Activated T-cell treated with anti-CD3 and anti-CD28 coated beads for 4 hours (primary cell): ENCODE measurements around the gene P2RX6.
"Not testable (repeated sequence)": the region's sequence is repeated elsewhere in the genome, so short reads cannot be mapped to it uniquely, and the experiment has no call there.

Experiments used
- DNase-seq: peaks from one replicate; pipeline ENCODE4 v3.0.0-alpha.2; 2020

Gene P2RX6

DNA sequence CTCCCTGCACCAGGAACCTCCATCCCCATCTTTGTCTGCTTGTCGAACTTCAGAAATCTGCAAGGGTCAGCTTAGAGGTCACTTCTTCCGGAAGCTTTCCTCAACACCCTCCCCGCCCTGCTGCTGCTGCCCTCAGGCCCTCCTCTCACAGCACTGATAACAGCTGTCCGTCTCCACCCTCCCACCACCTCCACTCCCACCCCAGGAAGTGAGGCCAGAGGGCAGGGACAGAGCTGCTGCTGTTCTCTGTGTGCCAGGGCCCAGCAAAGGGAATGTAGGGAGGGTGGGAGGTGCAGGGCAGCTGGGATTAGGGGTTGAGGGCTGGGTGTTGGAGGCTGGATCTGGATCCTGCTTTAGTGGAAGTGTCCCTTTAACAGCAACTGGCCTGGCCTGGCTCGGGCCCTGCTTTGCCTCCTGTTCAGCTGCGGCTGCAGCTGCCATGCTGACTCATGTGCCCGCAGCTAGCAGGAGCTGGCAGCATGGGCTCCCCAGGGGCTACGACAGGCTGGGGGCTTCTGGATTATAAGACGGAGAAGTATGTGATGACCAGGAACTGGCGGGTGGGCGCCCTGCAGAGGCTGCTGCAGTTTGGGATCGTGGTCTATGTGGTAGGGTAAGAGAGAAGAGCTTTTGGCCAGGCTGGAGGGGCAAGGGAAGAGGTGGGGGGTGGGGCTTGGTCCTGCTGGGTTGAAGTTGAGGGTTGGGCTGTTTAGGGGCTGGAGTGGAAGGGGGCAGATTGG is at the start of gene P2RX6:
TSS of gene P2RX6 (plus strand) at position 440 of the 740 bp plus-strand sequence. CDS start at position 450, 10 bp downstream.
- no peak for DNase-seq

DNA sequence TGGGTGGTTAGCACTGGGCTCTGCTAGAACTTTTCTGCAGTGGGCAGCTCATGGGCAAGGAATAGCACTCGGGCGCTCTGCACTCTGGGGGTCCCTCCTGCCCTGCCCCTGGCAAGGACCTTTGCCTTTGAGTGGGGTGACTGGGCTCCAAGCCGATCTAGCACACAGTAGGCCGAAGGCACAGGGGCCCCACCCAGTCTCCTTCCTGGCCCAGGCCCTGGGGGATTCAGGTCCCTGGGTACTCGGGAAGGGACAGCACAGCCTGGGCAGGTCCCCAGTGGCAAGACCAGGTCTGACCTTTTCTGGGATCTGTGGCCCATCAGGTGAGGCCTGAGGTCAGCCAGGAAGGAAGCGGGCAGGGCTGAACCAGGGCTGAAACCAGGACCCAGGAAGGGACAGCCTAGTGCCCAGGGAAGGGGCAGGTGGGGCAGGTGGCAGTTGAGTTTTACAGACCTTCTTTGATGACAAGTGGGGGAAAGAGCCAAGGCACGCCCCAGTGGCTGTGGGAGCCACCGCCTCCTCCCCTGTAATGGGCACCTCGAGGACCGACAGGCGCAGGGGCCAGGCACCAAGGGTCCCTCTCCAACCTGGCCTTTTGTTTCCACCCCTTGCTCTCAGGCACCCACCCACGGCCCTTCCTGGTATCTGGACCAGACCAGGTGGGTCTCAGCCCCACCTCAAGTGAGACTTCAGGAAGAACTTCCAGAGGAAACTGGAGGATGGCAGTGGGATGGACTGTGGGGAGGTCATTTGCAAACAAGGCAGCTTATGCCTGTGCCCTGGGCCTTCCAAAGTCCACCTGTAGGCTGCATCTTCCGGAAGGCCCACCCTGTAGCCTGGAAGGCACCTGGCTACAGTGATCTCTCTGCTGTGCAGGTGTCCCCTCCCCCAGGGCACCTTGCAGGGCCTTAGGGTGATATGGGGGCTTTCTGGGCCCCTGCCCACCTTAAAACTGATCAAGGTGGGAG is 48.8 kb upstream of the P2RX6 start:
- no peak for DNase-seq

DNA sequence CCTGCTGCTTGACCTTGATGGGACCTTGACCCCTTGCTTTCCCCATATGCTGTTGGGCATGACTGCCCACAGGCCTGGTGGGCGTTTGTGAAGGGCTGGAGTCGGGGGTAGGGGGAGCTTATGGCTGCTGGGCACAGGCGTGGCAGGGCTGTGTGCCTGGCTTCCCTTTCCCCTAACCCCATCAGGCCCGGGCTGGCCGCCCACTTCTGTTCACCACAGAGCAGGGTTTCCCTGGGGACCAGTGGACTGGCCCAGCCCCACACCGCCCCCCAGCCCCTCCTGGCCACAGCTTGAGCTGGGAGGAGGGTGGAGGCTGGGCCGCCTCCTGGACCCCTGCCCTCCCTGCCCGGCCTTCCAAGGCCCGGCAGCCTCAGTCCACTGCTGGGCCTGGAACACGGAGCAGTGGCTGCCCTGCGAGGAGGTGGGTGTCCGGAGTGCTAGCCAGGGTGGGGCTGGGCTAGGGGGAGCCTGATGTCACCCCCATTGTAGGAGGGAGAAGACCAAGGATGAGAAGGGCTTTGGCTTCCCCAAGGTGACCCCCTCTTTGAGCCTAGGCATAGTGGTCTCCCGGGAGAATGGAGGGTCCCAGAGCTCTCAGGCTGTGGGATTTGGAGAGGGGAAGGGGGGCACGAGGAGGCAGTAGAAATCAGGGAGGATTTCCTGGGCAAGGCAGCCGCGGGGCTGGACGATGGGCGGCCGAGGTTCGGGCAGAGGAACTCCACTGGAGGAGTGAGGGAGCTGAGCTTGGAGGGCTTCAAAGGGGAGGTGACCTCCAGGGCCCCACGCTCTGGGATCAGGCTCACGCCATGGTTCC is 47.9 kb upstream of the P2RX6 start, which contains the start of gene AIFM3:
TSS of gene AIFM3 (plus strand) at position 373 of the 814 bp plus-strand sequence. CDS start 690 bp downstream, outside the sequence.
- DNase-seq = no peak

DNA sequence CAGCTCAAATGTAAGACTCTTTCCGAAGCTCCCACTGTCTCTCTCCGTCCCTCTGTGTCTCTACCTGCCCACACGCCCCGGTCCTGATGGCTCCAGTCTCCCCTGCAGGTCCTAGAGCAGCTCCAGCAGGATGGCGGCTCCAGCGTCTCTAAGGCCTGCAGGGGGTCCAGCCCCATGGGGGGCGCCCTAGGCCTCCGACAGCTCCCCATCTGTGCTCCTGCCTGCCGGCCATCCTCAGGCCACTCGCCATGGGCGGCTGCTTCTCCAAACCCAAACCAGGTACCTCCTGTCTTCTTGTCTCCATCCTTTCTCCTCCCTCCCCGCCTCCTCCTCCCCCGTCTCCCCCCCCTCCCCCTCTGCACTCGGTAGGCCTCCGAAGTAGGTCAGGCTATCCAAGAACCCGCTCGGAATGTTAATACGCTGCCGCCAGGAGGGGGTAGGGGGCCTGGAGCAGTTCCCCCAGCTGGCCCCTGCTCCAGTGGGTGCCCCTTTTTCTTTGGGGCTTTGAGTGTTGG is 47.2 kb upstream of the P2RX6 start:
- no peak for DNase-seq

DNA sequence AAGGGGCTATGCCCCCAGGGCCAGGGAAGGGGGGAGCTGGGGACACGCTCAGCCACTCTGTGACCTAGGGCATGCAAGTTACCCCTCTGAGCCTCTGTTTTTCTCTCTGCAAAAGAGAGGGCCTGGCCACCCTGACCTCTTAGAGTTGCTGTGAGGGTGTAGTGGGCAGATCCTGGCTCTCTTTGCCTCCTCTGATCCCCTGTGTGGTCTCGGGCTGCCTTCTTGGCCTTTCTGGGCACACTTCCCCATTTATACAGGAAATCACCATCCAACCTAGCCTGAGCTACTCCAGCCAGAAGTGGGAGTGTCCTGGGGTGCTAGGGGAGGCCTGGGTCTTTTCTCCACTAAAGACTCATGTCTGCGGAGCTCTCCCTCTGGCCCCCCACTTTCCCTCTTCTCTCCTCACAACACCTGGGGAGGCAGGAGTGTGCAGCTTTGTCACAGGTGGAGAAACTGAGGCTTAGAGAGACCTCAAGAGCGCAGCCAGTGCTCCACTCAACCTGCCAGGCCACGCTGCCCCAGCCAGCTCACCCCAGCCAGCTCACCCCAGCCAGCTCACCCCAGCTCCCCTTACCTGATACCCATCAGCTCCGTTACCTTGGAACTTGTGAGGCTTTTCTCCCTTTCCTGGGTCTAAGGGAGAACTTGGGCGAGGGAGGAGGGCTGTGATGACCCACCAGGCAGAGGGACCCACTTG is 46.5 kb upstream of the P2RX6 start:
- DNase-seq = no peak

DNA sequence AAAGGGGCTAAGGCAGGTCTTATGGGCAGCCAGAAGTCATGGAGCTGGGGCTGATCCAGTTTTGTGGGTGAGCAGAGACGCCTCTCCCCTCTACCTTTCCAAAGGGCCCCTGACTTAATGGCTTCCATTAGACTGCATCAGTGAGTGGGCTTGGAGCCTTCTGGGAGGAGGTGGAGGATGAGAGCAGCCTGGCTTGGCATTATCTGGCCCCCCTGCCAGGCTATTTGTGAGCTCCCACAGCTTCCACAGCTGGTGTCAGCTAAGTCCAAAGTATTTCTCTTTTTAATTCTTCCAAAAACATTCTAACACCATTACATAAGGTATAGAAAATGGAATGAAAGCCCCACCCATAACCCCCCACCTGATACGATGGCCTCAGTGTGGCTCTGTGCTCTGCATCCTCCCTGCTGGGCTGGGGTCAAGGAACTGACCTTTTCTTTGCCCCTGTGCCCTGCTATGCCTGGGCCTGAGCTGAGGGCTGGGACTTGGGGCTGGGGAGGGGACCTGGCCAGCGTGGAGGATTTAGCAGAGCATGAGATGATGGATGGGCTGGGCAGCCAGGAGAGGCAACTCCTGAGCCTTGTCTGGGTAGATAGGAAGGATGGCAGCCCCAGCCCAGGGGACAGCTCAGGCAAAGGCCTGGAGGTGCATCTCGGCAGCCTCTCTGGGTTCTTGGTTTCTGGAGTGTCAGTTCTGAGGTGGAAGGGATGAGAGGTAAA is 43.9 kb upstream of the P2RX6 start:
- DNase-seq = no peak

DNA sequence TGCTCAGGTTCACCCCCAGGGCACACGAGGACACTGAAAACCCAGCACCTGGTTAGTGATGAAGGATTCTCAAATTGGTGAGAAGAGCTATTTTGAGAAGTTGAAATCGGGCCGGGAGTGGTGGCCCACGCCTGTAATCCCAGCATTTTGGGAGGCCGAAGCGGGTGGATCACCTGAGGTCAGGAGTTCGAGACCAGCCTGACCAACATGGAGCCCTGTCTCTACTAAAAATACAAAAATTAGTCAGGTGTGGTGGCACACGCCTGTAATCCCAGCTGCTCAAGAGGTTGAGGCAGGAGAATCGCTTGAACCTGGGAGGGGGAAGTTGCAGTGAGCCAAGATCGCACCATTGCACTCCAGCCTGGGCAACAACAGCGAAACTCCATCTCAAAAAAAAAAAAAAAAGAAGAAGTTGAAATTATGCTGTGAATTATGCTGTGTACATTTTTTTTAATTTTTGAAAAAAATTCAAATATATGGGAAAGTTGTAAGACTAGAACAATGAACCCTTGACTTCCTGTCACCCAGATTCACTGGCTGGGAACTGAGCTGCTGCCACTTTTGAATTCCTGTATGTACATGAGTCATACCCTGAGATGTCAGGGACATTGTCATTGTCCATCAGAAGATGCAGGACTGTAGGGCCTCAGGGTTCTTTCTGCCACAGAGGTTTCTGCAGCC is 42.8 kb upstream of the P2RX6 start:
- not testable (repeated sequence) for DNase-seq

DNA sequence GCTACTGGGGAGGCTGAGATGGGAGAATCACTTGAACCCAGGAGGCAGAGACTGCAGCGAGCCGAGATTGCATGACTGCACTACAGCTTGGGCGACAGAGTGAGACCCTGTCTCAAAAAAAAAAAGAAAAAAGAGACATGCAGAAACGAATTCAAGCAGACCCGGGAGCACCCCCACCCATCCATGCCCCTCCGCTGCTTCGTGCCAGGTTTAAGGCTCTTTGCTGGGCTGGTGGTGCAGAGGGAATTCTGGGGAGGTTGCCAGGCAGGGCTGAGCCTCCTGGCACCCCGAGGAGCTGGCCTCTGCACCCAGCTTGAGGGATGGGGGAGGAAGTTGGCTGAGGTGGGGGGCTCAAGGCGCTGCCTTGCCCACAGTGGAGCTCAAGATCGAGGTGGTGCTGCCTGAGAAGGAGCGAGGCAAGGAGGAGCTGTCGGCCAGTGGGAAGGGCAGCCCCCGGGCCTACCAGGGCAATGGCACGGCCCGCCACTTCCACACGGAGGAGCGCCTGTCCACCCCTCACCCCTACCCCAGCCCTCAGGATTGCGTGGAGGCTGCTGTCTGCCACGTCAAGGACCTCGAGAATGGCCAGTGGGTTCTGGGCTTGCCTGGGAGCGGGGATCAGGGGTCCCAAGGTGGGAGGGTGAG is 41.9 kb upstream of the P2RX6 start:
- no peak for DNase-seq

DNA sequence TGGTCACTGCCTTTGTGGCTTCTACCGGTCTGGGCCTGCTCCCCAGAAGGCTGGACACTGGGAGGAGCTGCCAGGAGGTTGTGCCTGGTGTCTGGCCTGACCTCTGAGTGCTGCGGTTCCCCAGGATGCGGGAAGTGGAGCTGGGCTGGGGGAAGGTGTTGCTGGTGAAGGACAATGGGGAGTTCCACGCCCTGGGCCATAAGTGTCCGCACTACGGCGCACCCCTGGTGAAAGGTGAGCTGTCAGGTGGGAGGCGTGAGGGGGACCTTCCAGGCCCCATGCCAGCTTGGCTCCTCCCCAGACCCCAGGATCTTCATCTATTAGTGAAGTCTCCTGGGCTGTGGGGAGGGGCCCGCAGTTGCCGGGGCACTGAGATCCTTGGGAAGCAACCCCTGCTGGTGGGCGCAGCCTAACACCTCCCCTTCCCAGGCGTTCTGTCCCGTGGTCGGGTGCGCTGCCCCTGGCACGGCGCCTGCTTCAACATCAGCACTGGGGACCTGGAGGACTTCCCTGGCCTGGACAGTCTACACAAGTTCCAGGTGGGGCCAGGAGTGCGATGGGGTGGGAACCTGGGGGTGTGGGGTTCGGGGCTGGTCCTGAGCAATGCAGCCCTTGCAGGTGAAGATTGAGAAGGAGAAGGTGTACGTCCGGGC is 41.2 kb upstream of the P2RX6 start:
- DNase-seq = no peak

DNA sequence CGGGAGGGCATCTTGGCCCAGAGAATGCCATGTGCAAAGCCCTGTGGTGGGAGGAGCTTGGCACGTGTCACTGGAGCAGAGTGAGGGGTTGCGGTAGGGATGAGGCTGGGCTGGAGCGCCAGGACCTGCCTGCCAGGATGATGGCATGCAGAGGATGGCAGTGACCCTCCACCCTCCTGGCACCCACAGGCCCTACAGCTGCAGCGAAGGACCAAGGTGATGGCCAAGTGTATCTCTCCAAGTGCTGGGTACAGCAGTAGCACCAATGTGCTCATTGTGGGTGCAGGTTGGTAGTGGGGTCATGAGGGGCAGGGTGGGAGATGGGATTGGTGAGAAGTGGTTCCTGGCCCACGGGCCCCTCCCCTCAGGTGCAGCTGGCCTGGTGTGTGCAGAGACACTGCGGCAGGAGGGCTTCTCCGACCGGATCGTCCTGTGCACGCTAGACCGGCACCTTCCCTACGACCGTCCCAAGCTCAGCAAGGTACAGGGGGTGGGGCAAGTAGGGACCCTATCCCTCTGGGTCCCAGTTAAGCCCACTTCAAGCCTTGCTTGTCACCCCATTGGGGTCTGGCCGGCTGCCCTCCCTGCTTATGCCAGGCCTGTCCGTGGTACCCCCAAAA is 40.5 kb upstream of the P2RX6 start:
- no peak for DNase-seq

DNA sequence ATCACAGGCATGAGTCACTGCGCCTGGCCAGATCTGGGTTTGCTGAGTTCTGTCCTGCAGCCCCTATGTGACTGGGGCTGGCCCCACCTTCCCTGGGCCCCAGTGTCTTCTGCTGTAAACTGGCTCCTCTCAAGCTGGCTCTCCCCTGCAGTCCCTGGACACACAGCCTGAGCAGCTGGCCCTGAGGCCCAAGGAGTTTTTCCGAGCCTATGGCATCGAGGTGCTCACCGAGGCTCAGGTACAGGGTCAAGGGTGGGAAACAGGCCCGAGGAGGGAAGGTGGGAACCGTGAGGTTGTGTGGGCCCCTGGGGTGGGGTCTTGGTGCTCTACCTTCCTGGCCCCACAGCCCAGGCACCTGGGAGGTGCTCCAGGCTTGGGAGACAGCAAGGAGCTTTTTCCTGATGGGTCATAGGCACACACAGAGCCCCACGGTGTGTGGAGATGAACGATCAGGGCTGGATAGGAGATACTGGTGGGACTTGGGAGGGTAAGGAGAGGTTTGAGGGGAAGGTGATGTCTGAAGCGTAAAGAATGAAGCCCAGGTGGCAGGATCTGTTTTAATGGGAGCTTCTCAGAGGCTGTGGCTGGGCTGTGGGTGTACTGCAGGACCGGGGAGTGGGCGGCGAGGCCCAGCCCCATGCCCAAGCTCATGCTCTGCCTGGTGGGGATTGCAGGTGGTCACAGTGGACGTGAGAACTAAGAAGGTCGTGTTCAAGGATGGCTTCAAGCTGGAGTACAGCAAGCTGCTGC is 39.2 kb upstream of the P2RX6 start:
- DNase-seq = no peak

DNA sequence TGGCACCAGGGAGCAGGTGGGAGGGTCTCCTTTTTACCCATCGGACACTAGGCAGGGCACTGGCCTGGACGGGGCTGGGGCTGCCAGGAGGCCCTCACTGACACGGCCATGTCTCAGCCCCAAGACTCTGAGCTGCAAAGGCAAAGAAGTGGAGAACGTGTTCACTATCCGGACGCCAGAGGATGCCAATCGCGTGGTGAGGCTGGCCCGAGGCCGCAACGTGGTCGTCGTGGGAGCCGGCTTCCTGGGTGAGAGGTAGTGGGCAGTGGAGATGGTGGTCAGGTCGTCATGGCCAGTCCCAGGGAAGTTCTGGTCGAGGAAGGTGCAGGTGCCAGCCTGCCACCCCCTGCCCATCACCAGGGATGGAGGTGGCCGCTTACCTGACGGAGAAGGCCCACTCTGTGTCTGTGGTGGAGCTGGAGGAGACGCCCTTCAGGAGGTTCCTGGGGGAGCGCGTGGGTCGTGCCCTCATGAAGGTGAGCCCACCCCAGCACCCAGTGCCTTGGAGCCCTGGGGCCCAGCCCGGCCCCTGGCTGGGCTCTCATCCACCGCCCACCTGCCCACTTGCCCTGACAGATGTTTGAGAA is 38.6 kb upstream of the P2RX6 start:
- DNase-seq = no peak

DNA sequence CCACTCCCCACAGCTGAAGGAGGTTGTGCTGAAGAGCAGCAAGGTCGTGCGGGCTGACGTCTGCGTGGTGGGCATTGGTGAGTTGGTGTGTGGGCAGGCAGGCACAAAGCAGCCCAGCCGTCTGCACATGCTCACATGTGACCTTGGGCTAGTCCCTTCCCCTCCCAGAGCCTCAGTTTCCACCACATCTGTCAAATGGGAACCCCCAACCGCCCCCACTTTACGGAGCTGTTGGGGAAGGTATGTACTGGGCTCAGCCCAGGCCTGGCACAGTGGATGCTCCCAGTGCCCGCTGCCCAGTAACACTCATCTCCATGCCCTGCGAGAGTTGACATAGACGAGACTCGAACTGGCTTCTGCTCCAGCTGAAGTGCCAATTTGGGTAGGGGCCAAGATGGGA is 37.9 kb upstream of the P2RX6 start:
- DNase-seq = no peak

DNA sequence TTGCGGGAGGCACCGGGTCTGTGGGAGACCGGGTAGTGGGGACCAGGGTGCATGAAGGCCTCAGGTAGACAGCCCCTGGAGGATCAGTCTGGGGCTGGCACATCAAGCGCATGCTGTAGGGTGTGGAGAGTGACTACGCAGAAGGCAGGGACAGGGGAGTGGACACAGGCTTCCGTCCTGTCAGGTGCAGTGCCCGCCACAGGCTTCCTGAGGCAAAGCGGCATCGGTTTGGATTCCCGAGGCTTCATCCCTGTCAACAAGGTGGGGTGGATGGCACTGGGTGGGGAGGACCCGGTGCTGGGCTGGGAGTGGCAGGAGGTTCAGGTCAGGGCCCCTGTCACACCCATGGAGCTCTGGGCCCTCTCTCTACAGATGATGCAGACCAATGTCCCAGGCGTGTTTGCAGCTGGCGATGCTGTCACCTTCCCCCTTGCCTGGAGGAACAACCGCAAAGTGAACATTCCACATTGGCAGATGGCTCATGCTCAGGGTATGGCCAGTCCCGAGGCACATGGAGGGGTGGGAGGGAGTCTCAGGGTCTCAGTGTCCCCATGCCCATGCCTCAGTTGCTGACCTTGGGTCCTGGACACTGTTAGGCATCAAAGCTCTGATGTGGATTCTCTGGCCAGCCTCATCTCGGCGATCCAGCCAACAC is 37.3 kb upstream of the P2RX6 start:
- no peak for DNase-seq

DNA sequence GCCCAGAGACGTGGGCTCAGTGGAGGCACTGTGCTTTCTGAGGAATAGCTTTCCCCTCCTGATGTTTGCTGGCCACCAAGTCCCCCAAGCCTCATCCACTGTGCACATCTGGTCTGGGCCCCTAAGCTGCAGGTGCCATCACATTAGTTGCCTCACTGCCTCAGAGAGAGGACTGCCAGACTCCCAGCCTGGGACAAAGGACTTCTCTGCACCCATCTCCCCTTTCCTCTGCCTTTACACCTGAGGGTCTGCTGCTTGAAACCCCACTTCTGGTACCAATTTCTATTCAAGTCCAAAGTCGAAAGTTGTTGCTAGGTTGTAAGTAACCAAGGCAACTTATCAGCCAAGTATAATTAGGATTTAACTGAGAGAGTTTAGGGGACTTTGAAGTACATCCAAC is 36.5 kb upstream of the P2RX6 start:
- DNase-seq = no peak

DNA sequence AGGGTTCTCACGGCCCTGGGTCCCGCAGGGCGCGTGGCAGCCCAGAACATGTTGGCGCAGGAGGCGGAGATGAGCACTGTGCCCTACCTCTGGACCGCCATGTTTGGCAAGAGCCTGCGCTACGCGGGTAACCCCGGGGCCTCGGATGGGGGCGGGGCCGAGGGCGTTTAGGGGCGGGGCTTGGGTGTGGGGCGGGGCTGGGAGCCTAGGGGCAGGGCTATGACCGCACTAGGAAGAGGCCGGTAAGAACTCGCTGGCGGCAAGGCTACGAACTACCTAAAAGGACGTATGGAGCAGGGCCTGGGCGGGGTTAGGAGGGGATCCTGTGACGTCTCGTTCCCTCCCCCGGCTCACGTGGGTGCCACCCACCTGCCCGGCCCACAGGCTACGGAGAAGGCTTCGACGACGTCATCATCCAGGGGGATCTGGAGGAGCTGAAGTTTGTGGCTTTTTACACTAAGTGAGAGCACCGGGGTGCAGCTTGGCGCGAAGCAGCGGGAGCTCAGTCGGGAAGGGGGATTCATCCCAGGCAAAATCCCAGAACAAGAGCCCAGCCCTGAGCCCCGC is 35.6 kb upstream of the P2RX6 start:
- DNase-seq = peak; percentile 63

DNA sequence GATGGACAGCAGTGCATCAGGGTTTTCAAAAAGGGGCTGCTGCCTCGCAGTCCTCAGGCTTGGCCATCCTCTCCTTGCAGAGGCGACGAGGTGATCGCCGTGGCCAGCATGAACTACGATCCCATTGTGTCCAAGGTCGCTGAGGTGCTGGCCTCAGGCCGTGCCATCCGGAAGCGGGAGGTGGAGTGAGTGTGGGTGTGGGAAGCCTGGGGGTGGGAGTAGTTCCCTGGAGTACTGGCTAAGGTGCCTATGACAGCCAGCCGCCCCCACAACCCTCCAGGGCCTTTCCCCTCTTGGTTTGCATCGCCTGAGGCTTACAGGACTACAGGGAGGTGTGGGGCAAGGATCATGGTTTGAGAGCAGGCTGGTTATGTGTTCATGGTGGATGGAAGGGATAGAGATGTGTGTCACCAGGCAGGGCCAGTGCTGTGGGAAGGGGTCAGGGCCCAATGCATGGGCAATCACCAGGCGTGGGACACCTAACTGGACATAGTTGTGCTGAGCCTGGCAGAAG is 35.0 kb upstream of the P2RX6 start:
- DNase-seq = no peak
